Activated CD4-positive, alpha-beta memory T cell treated with anti-CD3 and anti-CD28 coated beads, Interleukin-2, amount 10 ng/mL, durations not matched to agents 7 days and 5 days (primary cell): ENCODE results near the gene BCAT1. TPM values are rescaled to one million over a fixed set of nuclear protein-coding genes. Genes with fewer than 3 reads are reported as not detected.
"Not testable (repeated sequence)": the region's sequence is repeated elsewhere in the genome, so short reads cannot be mapped to it uniquely, and the experiment has no call there.

Source experiments
- CTCF ChIA-PET: fragments of 350-600 bp; sonication (Branson Sonifier 250); formaldehyde crosslinking; loops from one replicate; lab custom pipeline; 2021; ENCODE audit warnings: antibody characterized with exemption, inconsistent platforms; lab: Charles Lee
- POLR2A ChIA-PET: fragments of 350-600 bp; sonication (Branson Sonifier 250); formaldehyde crosslinking; loops from one replicate; lab custom pipeline; 2021; ENCODE audit warnings: antibody characterized with exemption; lab: Charles Lee
- DNase-seq: peaks from one replicate; pipeline ENCODE4 v3.0.0-alpha.2; 2020
- H3K27ac Mint-ChIP-seq: one replicate; pipeline ENCODE4 v1.8.0; 2021; ENCODE audit warnings: mild to moderate bottlenecking, mixed read lengths
- H3K27me3 Mint-ChIP-seq: one replicate; pipeline ENCODE4 v1.8.0; 2021; ENCODE audit warnings: mixed read lengths
- H3K36me3 Mint-ChIP-seq: one replicate; pipeline ENCODE4 v1.8.0; 2021; ENCODE audit warnings: low read depth, mixed read lengths
- H3K4me1 Mint-ChIP-seq: one replicate; pipeline ENCODE4 v1.8.0; 2021; ENCODE audit warnings: mixed read lengths
- H3K4me3 Mint-ChIP-seq: one replicate; pipeline ENCODE4 v1.8.0; 2021; ENCODE audit warnings: mild to moderate bottlenecking, mixed read lengths
- H3K9me3 Mint-ChIP-seq: one replicate; pipeline ENCODE4 v1.8.0; 2021; ENCODE audit warnings: mixed read lengths
- total RNA-seq, 2 experiments: library from RNA; stranded (reverse); gene quantifications; one replicate each; pipeline ENCODE4 v1.2.3, GENCODE V29; 2021

The BCAT1 gene
- total RNA-seq, 2 experiments from 2014 or later = 22.8 to 24.8 TPM

DNA sequence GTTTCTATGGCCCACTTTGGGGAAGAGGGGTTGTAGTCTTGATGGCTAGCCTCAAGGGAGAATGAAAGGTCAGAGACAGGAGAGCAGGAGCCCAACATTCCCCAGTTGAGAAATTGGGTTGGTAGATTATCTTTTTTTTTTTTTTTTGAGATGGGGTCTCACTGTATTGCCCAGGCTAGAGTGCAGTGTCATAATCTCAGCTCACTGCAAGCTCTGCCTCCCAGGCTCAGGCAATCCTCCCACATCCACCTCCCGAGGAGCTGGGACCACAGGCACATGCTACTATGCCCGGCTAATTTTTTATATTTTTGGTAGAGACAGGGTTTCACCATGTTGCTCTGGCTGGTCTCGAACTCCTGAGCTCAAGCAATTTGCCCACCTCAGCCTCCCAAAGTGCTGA, 34.9 kb downstream of the BCAT1 start:
- POLR2A ChIA-PET = no interaction called here
- CTCF ChIA-PET = no interaction called here
- H3K9me3 Mint-ChIP-seq = no peaks in the 10 kb centered on the region
- H3K36me3 Mint-ChIP-seq = no peaks in the 10 kb centered on the region
- no peak overlapping the region for H3K27ac Mint-ChIP-seq
- no peaks in the 10 kb centered on the region for H3K4me1 Mint-ChIP-seq
- H3K27me3 Mint-ChIP-seq = peaks cover 9% of the 10 kb centered on the region
- no peak for DNase-seq
- H3K4me3 Mint-ChIP-seq = no peak overlapping the region

DNA sequence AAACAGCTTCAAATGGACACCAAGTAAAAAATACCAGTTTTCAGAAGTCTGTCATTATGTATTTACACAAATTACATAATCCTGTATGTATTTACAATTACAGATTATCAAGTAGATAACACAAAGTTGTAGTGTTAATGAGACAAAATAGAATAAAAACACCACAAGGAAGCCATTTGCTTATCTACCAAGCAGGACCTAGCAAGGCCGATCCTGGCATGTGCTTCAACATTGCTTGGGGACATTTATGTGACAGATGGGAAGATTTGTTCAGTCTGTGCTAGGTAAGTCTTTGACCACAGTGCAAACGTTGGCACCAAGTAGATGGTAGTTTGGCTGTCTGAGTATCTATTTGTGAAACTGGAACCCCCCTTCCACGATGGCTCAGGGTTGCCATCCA, 35.8 kb downstream of the BCAT1 start:
- H3K27ac Mint-ChIP-seq = no peak overlapping the region

DNA sequence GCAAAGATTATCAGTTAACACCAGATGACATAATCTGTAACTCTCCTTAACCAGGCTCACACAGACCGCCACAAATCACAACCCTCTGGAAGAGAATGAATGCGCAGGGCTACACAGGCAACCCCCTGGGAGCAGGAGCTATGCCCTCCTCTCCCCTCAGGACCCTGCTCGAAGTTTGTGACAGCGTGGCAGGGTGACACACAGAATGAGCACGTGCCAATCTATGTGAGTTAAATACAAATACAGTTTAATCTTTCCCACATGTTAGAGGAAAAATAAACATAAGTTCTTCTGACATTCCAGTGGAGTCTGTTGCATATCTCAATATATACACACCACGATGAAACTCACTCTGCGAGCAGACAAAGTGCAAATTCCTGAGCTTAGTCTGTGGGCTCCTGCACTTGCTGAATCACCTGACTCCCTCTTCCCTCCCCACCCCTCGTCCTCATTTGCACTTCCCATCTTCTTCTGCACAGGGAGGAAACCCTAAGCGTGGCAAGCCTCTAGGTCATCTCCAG, 37.6 kb downstream of the BCAT1 start:
- CTCF ChIA-PET = no interaction called here
- Mint-ChIP-seq H3K27me3 (peaks cover 5% of the 10 kb centered on the region), H3K4me1 (no peaks in the 10 kb centered on the region), H3K9me3 (no peaks in the 10 kb centered on the region), H3K27ac (no peak overlapping the region), H3K4me3 (no peak overlapping the region), H3K36me3 (no peaks in the 10 kb centered on the region)
- POLR2A ChIA-PET = no interaction called here
- DNase-seq = no peak

More for the DNA sequence above, 35.8 kb downstream of the BCAT1 start:
- CTCF ChIA-PET = no interaction called here
- DNase-seq = no peak
- POLR2A ChIA-PET = no interaction called here
- no peaks in the 10 kb centered on the region for H3K36me3 Mint-ChIP-seq
- no peaks in the 10 kb centered on the region for H3K9me3 Mint-ChIP-seq
- no peaks in the 10 kb centered on the region for H3K4me1 Mint-ChIP-seq
- H3K4me3 Mint-ChIP-seq = no peak overlapping the region
- peaks cover 9% of the 10 kb centered on the region for H3K27me3 Mint-ChIP-seq

DNA sequence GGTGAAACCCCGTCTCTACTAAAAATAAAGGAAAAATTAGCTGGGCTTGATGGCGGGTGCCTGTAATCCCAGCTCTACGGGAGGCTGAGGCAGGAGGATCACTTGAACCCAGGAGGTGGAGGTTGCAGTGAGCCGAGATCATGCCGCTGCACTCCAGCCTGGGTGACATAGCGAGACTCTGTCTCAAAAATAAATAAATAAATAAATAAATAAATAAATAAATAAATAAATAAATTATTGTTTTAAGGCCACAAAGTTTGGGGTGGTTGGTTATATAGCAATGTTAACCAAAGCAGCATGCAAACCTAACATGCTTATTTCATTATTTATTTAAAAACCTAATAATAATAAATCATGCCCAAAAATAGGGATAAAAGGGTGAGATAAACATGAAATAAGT, 38.7 kb downstream of the BCAT1 start:
- CTCF ChIA-PET = interaction anchor here (0.9 kb wide), 1 partner anchor 40 kb away, joined by 4 read pairs; no protein-coding TSS in a partner anchor
- not testable (repeated sequence) for DNase-seq

DNA sequence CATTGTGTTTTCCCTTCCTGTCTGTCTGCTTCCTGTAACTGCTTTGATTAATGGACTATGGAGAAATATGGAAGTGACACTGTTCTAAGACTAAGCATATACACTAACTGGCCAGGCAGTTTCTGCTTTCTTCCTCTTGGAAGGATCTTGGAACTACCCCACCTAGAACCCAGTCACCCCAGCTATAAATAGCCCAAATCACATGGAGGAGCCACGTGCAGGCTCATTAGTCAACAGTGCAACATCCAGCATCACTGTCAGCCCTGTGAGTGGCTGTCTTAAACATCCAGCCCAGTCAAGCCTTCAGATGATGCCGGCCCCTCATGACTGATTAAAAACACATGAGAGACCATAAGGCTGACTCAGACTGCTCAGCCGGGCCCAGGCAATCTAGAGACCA, 39.2 kb downstream of the BCAT1 start:
- ChIA-PET CTCF (interaction anchor here (0.9 kb wide), 1 partner anchor 40 kb away, joined by 4 read pairs; no protein-coding TSS in a partner anchor), POLR2A (no interaction called here)
- Mint-ChIP-seq H3K36me3 (no peaks in the 10 kb centered on the region), H3K4me3 (no peak overlapping the region), H3K27ac (no peak overlapping the region), H3K27me3 (peaks cover 5% of the 10 kb centered on the region), H3K9me3 (no peaks in the 10 kb centered on the region), H3K4me1 (no peaks in the 10 kb centered on the region)
- no peak for DNase-seq

More for the DNA sequence above, 38.7 kb downstream of the BCAT1 start:
- H3K9me3 Mint-ChIP-seq, H3K36me3 Mint-ChIP-seq, POLR2A ChIA-PET, H3K4me3 Mint-ChIP-seq, H3K27ac Mint-ChIP-seq, H3K27me3 Mint-ChIP-seq, H3K4me1 Mint-ChIP-seq: not testable (repeated sequence)

DNA sequence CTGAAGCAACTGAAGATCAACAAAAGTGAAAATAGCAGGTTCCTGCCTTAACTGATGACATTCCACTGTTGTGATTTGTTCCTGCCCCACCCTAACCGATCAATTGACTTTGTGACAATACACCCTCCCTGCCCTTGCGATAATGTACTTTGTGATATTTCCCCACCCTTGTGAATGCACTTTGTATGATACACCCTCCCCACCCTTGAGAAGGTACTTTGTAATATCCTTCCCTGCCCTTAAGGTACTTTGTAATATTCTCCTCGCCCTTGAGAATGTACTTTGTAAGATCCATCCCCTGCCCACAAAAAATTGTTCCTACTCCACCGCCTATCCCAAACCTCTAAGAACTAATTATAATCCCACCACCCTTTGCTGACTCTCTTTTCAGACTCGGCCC, 41.4 kb downstream of the BCAT1 start:
- H3K36me3 Mint-ChIP-seq = no peaks in the 10 kb centered on the region
- no peaks in the 10 kb centered on the region for H3K9me3 Mint-ChIP-seq
- POLR2A ChIA-PET = no interaction called here
- H3K4me3 Mint-ChIP-seq = no peak overlapping the region
- DNase-seq = no peak
- H3K4me1 Mint-ChIP-seq = peaks cover 9% of the 10 kb centered on the region
- H3K27ac Mint-ChIP-seq = no peak overlapping the region
- H3K27me3 Mint-ChIP-seq = peaks cover 8% of the 10 kb centered on the region
- CTCF ChIA-PET = no interaction called here

DNA sequence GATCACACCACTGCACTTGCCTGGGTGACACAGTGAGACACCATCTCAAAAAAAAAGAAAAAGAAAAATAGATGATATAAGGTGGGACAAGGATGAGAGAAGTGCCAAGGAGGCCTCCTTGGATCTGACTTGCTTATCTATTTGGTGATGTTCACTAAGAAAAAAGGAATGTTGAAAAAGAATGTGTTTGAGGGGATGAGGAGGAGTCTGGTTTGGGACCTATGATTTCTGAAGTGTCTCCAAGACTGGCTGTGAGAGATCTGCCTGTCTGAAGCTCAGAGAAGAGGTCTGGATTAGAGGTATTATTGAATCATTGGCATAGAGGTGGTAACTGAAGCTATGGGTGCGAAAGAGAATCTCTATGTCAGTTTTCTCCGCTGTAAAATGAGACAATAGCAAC, 42.8 kb downstream of the BCAT1 start:
- Mint-ChIP-seq H3K4me1 (peaks cover 22% of the 10 kb centered on the region), H3K9me3 (no peaks in the 10 kb centered on the region), H3K27me3 (peaks cover 9% of the 10 kb centered on the region), H3K27ac (no peak overlapping the region), H3K36me3 (no peaks in the 10 kb centered on the region), H3K4me3 (no peak overlapping the region)
- ChIA-PET CTCF (interaction anchor here (0.8 kb wide), 1 partner anchor 44 kb away, joined by 3 read pairs; no protein-coding TSS in a partner anchor), POLR2A (no interaction called here)
- no peak for DNase-seq

DNA sequence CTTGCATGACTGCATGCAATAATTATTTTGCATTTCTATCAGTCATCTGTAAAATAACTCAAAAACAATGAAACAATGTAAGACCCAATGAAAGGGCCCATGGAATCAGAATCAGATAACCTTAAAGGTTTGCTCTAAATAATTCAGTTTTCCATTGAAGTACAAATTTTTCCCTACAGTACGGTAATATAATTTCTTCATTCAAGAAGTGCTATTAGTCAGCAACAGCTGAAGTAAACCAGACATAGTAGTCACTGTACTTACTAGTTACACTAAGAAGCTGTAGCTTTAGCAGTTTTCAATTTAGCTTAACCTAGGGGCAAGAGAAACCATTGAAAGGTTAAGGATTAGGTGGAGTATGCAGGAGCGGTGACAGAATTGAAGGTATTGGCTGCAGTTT, 43.5 kb downstream of the BCAT1 start:
- peaks cover 27% of the 10 kb centered on the region for H3K4me1 Mint-ChIP-seq
- H3K9me3 Mint-ChIP-seq = no peaks in the 10 kb centered on the region
- no peak overlapping the region for H3K27ac Mint-ChIP-seq
- no peak overlapping the region for H3K4me3 Mint-ChIP-seq
- ChIA-PET POLR2A (no interaction called here), CTCF (interaction anchor here (0.8 kb wide), 1 partner anchor 45 kb away, joined by 3 read pairs; no protein-coding TSS in a partner anchor)
- DNase-seq = no peak
- H3K36me3 Mint-ChIP-seq = no peaks in the 10 kb centered on the region
- peaks cover 9% of the 10 kb centered on the region for H3K27me3 Mint-ChIP-seq

DNA sequence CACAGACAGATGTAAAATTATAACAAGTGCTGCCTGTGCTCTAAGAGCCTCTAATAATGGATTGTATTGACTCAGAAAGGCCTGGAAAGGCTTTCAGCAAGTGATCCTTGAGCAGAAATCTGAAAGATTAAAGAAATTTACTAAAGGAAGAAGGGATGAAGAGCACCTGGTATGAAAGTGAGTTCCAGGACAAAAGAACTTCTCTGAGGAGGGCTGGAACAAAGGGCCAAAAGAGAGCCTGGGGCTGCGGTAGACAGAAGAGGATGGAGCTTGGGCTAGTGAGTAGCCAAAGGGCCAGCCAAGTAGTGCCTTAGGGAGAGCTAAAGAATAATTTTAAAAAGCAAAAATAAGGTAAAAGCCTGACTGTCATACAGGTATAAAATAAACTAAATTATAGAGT, 44.0 kb downstream of the BCAT1 start:
- POLR2A ChIA-PET = no interaction called here
- no peak overlapping the region for H3K27ac Mint-ChIP-seq
- no peak overlapping the region for H3K4me3 Mint-ChIP-seq
- H3K9me3 Mint-ChIP-seq = no peaks in the 10 kb centered on the region
- no peak for DNase-seq
- peaks cover 29% of the 10 kb centered on the region for H3K4me1 Mint-ChIP-seq
- CTCF ChIA-PET = no interaction called here
- H3K27me3 Mint-ChIP-seq = peaks cover 9% of the 10 kb centered on the region
- no peaks in the 10 kb centered on the region for H3K36me3 Mint-ChIP-seq

DNA sequence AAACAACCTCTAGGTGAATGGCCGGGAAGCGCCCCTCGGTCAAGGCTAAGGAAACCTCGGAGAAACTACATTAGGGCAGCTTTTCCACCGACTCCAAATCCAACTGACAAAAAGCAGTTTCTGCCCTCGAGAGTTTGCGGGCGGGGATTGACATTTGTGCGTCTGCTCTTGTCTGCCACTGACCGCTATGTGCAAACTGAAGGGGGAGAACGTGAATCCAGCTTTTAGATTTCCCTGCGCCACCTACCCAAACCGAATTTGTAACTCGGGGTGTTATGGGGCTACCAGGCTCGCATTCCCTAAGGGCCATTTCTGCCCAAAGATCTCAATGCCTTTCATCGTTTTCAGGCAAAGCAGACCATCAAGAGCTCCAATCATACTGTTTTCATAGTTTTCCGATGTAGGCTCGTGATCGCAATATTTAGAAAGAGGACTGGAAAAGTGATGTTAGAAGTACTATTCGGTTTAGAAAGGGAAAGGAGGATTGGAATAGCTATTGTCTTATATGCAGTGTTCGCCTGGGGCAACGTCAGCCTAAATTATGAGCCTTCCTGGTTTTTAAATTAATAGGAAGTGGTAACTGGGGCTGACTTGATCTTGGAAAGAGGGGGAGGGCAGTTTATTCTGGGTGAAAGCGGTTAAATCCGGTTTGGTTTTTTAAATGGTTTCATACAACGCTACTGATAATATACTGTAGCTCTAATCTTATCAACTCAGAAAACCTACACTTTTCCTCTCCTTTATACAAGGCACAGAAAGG, 45.4 kb downstream of the BCAT1 start:
- peaks cover 13% of the 10 kb centered on the region for H3K27me3 Mint-ChIP-seq
- H3K36me3 Mint-ChIP-seq = peaks cover 9% of the 10 kb centered on the region
- DNase-seq = no peak
- peak overlapping the region; percentile 93 for H3K4me3 Mint-ChIP-seq
- CTCF ChIA-PET = interaction anchor here (0.8 to 1.2 kb wide), 2 partner anchors 18 to 484 kb away, joined by 3 to 4 read pairs; no protein-coding TSS in a partner anchor
- H3K27ac Mint-ChIP-seq = peak overlapping the region; percentile 45
- POLR2A ChIA-PET = interaction anchor here (0.7 to 2.2 kb wide), 7 partner anchors 9 to 484 kb away, joined by 3 to 11 read pairs (median 4); no protein-coding TSS in a partner anchor
- H3K4me1 Mint-ChIP-seq = peaks cover 39% of the 10 kb centered on the region
- no peaks in the 10 kb centered on the region for H3K9me3 Mint-ChIP-seq

DNA sequence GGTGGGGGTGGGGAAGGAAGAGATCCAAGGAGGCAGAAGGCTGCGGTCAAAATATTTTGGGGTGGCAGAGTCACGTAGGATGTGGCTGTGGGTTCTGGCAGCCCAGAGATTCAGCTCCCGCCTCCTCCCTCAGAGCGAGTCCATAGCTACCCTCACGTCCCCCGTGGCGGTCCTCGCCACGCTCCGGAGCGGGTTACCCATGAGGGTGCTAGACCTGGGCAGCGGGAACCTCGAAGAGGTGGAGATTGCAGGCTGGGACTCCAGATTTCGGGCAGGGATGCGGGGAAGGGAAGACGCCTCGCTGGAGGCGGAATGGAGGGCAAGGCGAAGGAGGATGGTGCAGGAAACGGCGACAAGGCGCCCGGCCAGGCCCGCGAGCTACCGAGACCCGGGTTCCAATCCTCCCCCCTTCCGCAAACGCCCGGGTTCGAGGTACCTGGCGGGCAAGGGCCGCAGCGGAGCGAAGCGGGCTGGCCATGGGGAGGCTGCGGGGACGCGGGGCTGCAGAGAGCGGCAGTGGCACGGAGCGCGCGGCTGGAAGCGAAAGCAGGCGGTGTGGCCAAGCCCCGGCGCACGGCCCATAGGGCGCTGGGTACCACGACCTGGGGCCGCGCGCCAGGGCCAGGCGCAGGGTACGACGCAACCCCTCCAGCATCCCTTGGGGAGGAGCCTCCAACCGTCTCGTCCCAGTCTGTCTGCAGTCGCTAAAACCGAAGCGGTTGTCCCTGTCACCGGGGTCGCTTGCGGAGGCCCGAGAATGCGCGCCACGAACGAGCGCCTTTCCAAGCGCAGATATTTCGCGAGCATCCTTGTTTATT, 46.2 kb downstream of the BCAT1 start:
- Mint-ChIP-seq H3K4me3 (peak overlapping the region; percentile 93), H3K36me3 (peaks cover 9% of the 10 kb centered on the region), H3K27me3 (peaks cover 13% of the 10 kb centered on the region), H3K27ac (peak overlapping the region; percentile 78), H3K4me1 (peaks cover 39% of the 10 kb centered on the region), H3K9me3 (no peaks in the 10 kb centered on the region)
- ChIA-PET CTCF (interaction anchor here (0.8 to 1.2 kb wide), 4 partner anchors 19 to 485 kb away, joined by 3 to 4 read pairs (median 4); no protein-coding TSS in a partner anchor), POLR2A (interaction anchor here (0.6 to 2.2 kb wide), 6 partner anchors 10 to 485 kb away, joined by 3 to 11 read pairs (median 4); no protein-coding TSS in a partner anchor)
- DNase-seq = peak; percentile 69

DNA sequence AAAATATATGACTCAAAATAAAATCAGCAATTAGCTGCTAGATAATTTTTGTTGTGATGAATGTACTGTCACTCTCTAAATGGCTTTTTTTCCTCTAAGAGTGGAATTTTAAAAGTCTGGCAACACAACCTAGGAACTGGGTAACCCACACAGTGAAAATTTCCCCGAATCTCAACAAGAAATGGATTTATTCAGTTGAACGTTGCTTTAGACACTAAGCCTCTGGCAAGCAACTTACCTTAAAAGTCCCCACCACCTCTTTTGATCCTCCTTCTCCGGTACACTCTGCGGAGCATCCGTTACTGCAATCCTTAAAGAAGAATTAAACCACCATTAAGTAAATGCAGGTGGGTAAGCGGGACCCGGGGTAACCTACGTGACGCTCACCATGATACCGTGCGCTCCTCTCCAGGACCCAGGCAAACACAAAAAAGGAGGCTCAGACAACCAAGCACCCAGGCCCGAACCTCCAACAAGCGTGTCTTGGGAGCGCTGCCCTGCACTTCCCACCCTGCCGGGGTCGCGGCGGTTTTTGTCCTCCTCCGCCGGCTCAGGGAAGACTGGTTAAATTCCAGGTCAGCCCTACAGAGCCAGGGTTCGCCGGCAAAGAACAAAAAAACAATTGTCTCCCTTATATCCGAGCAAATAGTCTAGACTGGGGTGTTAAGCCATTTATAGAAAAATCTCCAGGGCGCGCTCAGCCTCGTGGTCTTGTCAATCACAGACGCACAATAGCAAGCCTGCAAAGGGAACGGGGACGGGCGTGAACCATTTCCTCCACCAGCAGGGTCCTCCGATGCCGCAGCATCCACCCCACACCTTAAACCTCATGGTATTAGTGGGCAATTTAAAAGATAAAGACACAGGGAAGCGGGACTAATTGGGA, 47.1 kb downstream of the BCAT1 start:
- Mint-ChIP-seq H3K36me3 (peaks cover 9% of the 10 kb centered on the region), H3K27ac (peak overlapping the region; percentile 78), H3K4me3 (peak overlapping the region; percentile 93), H3K27me3 (peaks cover 16% of the 10 kb centered on the region), H3K9me3 (no peaks in the 10 kb centered on the region), H3K4me1 (peaks cover 39% of the 10 kb centered on the region)
- ChIA-PET CTCF (interaction anchor here (0.6 to 1.3 kb wide), 6 partner anchors 46 to 89 kb away, joined by 3 to 6 read pairs (median 4); partner anchors contain the start of gene BCAT1), POLR2A (interaction anchor here (0.6 to 2.2 kb wide), 9 partner anchors 63 to 486 kb away, joined by 3 to 11 read pairs (median 4); no protein-coding TSS in a partner anchor)
- DNase-seq = no peak
